Naive thymus-derived CD8-positive, alpha-beta T cell (primary cell): Measurements from ENCODE around the gene RFX5. TPM values are rescaled to one million over a fixed set of nuclear protein-coding genes. Genes with fewer than 3 reads are reported as not detected.
"Not testable (repeated sequence)": the region's sequence is repeated elsewhere in the genome, so short reads cannot be mapped to it uniquely, and the experiment has no call there.

Experiments
- ATAC-seq, 2 donors: fragments of 150-1000 bp; cut with Tn5 transposase in 1 of 2; sonication (Bioruptor Pico), chemical (Tn5 transposase) in 1 of 2; 1 replicate in 1 of 2; 2 replicates in 1 of 2; pipeline ENCODE4 v1.10.0; 2021; ENCODE audit warnings: mild to moderate bottlenecking in 2 of 2, moderate library complexity in 2 of 2
- POLR2A ChIA-PET: fragments of 350-600 bp; sonication (Branson Sonifier 250); formaldehyde crosslinking; loops from one replicate; lab custom pipeline; 2021; ENCODE audit warnings: antibody characterized with exemption; lab: Charles Lee
- DNase-seq, 10 donors: peaks; one replicate each; pipeline versions ENCODE4 v3.0.0 to v3.0.0-alpha.2; 2020 to 2022
- H3K27ac Mint-ChIP-seq, 10 donors: one replicate each; pipeline ENCODE4 v1.8.0; 2020 to 2022; ENCODE audit warnings: mild to moderate bottlenecking in 10 of 10, mixed read lengths in 10 of 10, moderate library complexity in 4 of 10, inconsistent platforms in 1 of 10
- H3K27me3 Mint-ChIP-seq, 5 donors: one replicate each; pipeline ENCODE4 v1.8.0; 2021 to 2022; ENCODE audit warnings: mixed read lengths in 5 of 5
- H3K36me3 Mint-ChIP-seq, 3 donors: one replicate each; pipeline ENCODE4 v1.8.0; 2020 to 2022; ENCODE audit warnings: mixed read lengths in 3 of 3, mild to moderate bottlenecking in 2 of 3, inconsistent platforms in 1 of 3
- H3K4me1 Mint-ChIP-seq, 4 donors: one replicate each; pipeline ENCODE4 v1.8.0; 2021 to 2022; ENCODE audit warnings: mixed read lengths in 4 of 4
- H3K4me3 Mint-ChIP-seq, 10 donors: one replicate each; pipeline ENCODE4 v1.8.0; 2020 to 2022; ENCODE audit warnings: mild to moderate bottlenecking in 10 of 10, mixed read lengths in 10 of 10, moderate library complexity in 6 of 10, inconsistent platforms in 1 of 10
- H3K9me3 Mint-ChIP-seq, 9 donors: one replicate each; pipeline ENCODE4 v1.8.0; 2020 to 2022; ENCODE audit warnings: mixed read lengths in 9 of 9, mild to moderate bottlenecking in 3 of 9, inconsistent platforms in 1 of 9, moderate library complexity in 1 of 9
- polyA plus RNA-seq, 3 donors: library from polyadenylated mRNA; unstranded; fragments of 300-500 nt; fragmentation: Illumina TruSeq; gene quantifications; one replicate each; pipeline ENCODE4 v1.2.3, GENCODE V29; 2021
- total RNA-seq, 8 experiments: library from RNA in 2 of 8; stranded (reverse) in 2 of 8; gene quantifications; one replicate each; pipeline ENCODE4 v1.2.3 and lab custom pipeline; 2021 to 2026

The RFX5 gene
- total and polyA plus RNA-seq, 5 experiments from 2014 or later, result 22.8 to 68.3 (median 38.8) TPM

GRCh38 chr1:151370211-151370911 lies 23.3 kb upstream of the RFX5 start:
- peaks cover 0 to 4% (median 0%) of the 10 kb centered on the region in 4 donors for H3K4me1 Mint-ChIP-seq
- no peak overlapping the region for H3K4me3 Mint-ChIP-seq
- H3K27me3 Mint-ChIP-seq, result peaks cover 0 to 4% (median 0%) of the 10 kb centered on the region in 5 donors
- ATAC-seq, result no peak
- H3K27ac Mint-ChIP-seq, result peak overlapping the region in 1 of 10 donors; percentile 2
- no peaks in the 10 kb centered on the region for H3K9me3 Mint-ChIP-seq
- DNase-seq, result no peak
- POLR2A ChIA-PET, result no interaction called here
- H3K36me3 Mint-ChIP-seq, result no peaks in the 10 kb centered on the region

- peaks cover 0 to 4% (median 0%) of the 10 kb centered on the region in 4 donors for H3K4me1 Mint-ChIP-seq
- H3K9me3 Mint-ChIP-seq, result no peaks in the 10 kb centered on the region
- ATAC-seq (no peak), DNase-seq (no peak)
- H3K4me3 Mint-ChIP-seq, result no peak overlapping the region
- no peaks in the 10 kb centered on the region for H3K36me3 Mint-ChIP-seq
- H3K27me3 Mint-ChIP-seq, result no peaks in the 10 kb centered on the region
- no peak overlapping the region for H3K27ac Mint-ChIP-seq
- POLR2A ChIA-PET, result no interaction called here
Measured at GRCh38 chr1:151369621-151370048, 22.6 kb upstream of the RFX5 start.

- ATAC-seq, result no peak
- Mint-ChIP-seq H3K27ac (no peak overlapping the region), H3K4me1 (peaks cover 0 to 4% (median 0%) of the 10 kb centered on the region in 4 donors), H3K36me3 (no peaks in the 10 kb centered on the region), H3K9me3 (no peaks in the 10 kb centered on the region), H3K27me3 (no peaks in the 10 kb centered on the region), H3K4me3 (no peak overlapping the region)
- no peak for DNase-seq
- POLR2A ChIA-PET, result no interaction called here
Measured at GRCh38 chr1:151369302-151369610, 22.2 kb upstream of the RFX5 start.

- Mint-ChIP-seq H3K9me3 (peaks cover 0 to 2% (median 0%) of the 10 kb centered on the region in 9 donors), H3K27ac (no peak overlapping the region), H3K4me1 (peaks cover 0 to 4% (median 0%) of the 10 kb centered on the region in 4 donors), H3K27me3 (no peaks in the 10 kb centered on the region), H3K36me3 (no peaks in the 10 kb centered on the region), H3K4me3 (no peak overlapping the region)
- POLR2A ChIA-PET, result no interaction called here
- ATAC-seq (no peak), DNase-seq (no peak)
Measured at GRCh38 chr1:151368393-151369301, 21.6 kb upstream of the RFX5 start.

GRCh38 chr1:151367658-151368392 lies 20.8 kb upstream of the RFX5 start:
- peaks cover 0 to under 1% (median 0%) of the 10 kb centered on the region in 3 donors for H3K36me3 Mint-ChIP-seq
- POLR2A ChIA-PET, result no interaction called here
- H3K9me3 Mint-ChIP-seq, result peaks cover 0 to 9% (median 2%) of the 10 kb centered on the region in 9 donors
- ATAC-seq (no peak), DNase-seq (no peak)
- H3K4me1 Mint-ChIP-seq, result peaks cover 0 to 4% (median 0%) of the 10 kb centered on the region in 4 donors
- no peaks in the 10 kb centered on the region for H3K27me3 Mint-ChIP-seq
- no peak overlapping the region for H3K4me3 Mint-ChIP-seq
- H3K27ac Mint-ChIP-seq, result no peak overlapping the region

DNA sequence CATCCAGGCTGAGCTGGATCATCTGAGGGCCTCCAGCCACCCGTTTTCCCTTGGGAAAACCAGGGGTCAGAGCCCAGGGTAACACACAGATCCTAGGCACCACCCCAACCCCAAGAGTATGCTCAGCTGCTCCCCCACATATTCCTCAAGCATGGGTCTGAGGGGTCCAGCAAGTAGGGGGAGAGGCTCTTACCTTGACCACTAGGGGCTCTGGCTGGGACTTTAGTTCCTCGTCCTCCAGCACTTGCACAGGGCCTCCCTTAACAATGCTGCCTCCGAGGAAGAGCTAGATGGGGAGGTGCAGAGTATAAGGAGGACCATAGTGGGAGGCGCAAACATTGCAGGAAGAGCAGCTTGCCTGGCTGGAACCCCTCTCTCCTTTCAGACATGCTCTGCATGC lies 17.9 kb upstream of the RFX5 start:
- no peak overlapping the region for H3K27ac Mint-ChIP-seq
- no peak overlapping the region for H3K4me3 Mint-ChIP-seq
- peaks cover 2 to 7% (median 4%) of the 10 kb centered on the region in 3 donors for H3K36me3 Mint-ChIP-seq
- peaks cover 0 to 21% (median 9%) of the 10 kb centered on the region in 9 donors for H3K9me3 Mint-ChIP-seq
- no peaks in the 10 kb centered on the region for H3K27me3 Mint-ChIP-seq
- no peak for DNase-seq
- POLR2A ChIA-PET, result no interaction called here
- no peak for ATAC-seq
- peaks cover 0 to 4% (median 0%) of the 10 kb centered on the region in 4 donors for H3K4me1 Mint-ChIP-seq

DNA sequence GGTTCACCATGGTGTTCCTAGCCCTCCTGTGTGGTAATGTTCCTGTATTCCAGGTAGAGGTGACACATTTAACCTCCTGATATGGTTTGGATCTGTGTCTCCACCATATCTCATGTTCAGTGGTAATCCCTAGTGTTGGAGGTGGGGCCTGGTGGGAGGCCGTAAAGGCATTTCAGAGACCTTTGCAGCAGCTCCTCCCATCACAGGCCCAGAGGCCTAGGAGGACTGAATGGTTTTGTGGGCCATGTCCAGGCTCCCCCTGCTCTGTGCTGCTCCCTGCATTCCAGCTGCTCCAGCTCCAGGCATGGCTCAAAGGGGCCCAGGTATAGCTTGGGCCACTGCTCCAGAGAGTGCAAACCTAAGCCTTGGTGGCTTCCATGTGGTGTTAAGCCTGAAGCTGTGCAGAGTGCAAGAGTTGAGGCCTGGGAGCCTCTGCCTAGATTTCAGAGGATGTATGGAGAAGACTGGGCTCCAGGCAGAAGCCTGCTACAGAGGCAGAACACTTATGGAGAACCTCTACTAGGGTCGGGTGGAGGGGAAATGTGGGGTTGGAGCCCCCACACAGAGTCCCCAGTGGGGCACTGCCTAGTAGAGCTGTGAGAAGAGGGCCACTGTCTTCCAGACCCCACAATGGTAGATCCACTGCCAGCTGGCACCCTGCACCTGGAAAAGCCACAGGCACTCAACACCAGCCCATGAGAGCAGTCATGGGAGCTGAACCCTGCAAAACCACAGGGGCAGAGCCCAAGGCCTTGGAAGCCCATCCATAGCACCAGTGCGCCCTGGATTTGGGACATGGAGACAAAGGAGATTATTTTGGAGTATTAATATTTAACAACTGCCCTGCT lies 15.5 kb upstream of the RFX5 start:
- no peak for ATAC-seq
- peaks cover 0 to 21% (median 9%) of the 10 kb centered on the region in 9 donors for H3K9me3 Mint-ChIP-seq
- no peaks in the 10 kb centered on the region for H3K27me3 Mint-ChIP-seq
- H3K4me1 Mint-ChIP-seq, result peaks cover 0 to 3% (median 0%) of the 10 kb centered on the region in 4 donors
- no peak overlapping the region for H3K4me3 Mint-ChIP-seq
- peaks cover 2 to 7% (median 4%) of the 10 kb centered on the region in 3 donors for H3K36me3 Mint-ChIP-seq
- POLR2A ChIA-PET, result interaction anchor here (0.6 kb wide), 1 partner anchor 1211 kb away, joined by 8 read pairs; no protein-coding TSS in a partner anchor
- no peak for DNase-seq
- no peak overlapping the region for H3K27ac Mint-ChIP-seq

DNA sequence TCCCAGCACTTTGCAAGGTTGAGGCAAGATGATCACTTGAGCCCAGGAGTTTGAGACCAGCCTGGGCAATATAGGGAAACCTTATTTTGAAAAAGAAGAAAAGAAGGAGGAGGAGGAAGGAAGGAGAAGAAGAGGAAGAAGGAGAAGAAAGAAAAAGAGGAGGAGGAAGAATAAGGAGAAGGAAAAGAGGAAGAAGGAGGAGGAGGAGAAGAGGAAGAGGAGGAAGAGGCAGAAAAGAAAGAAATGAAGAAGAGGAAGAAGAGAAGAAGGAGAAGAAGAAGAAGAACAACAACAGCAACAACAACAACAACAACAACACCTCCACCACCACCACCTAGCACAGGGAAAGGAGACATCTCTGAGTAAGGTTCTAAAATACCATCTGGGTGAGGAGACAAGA lies 14.8 kb upstream of the RFX5 start:
- ATAC-seq (no peak), DNase-seq (no peak)
- POLR2A ChIA-PET, result interaction anchor here (0.6 kb wide), 1 partner anchor 1210 kb away, joined by 8 read pairs; no protein-coding TSS in a partner anchor
- Mint-ChIP-seq H3K27ac (no peak overlapping the region), H3K27me3 (no peaks in the 10 kb centered on the region), H3K36me3 (peaks cover 2 to 7% (median 4%) of the 10 kb centered on the region in 3 donors), H3K4me1 (peaks cover 0 to 3% (median 0%) of the 10 kb centered on the region in 4 donors), H3K9me3 (peaks cover 0 to 21% (median 9%) of the 10 kb centered on the region in 9 donors), H3K4me3 (no peak overlapping the region)

DNA sequence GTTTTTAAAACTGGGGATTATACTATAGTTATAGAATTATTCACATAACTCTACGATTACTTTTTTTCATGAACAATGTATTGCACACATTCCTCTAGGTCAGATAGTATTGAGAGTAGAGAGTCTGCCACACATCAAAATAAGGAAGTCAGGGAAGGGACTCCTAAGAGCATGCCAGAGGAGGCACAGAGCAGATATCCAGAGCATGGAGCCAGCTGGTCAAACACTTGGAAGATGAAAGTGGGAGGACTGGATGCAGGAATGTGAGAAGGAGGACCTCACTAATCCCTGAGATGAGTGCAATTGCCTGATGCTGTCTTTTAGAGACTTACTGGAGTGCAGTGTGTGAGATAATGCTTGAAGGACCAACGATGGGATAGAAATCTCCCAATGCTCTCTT lies 9.6 kb upstream of the RFX5 start:
- Mint-ChIP-seq H3K36me3 (peaks cover 0 to 7% (median 2%) of the 10 kb centered on the region in 3 donors), H3K27ac (no peak overlapping the region), H3K4me3 (no peak overlapping the region), H3K4me1 (no peaks in the 10 kb centered on the region), H3K9me3 (peaks cover 0 to 11% (median under 1%) of the 10 kb centered on the region in 9 donors), H3K27me3 (no peaks in the 10 kb centered on the region)
- ATAC-seq, result no peak
- no peak for DNase-seq
- POLR2A ChIA-PET, result interaction anchor here (0.6 kb wide), 1 partner anchor 80 kb away, joined by 3 read pairs; no protein-coding TSS in a partner anchor

DNA sequence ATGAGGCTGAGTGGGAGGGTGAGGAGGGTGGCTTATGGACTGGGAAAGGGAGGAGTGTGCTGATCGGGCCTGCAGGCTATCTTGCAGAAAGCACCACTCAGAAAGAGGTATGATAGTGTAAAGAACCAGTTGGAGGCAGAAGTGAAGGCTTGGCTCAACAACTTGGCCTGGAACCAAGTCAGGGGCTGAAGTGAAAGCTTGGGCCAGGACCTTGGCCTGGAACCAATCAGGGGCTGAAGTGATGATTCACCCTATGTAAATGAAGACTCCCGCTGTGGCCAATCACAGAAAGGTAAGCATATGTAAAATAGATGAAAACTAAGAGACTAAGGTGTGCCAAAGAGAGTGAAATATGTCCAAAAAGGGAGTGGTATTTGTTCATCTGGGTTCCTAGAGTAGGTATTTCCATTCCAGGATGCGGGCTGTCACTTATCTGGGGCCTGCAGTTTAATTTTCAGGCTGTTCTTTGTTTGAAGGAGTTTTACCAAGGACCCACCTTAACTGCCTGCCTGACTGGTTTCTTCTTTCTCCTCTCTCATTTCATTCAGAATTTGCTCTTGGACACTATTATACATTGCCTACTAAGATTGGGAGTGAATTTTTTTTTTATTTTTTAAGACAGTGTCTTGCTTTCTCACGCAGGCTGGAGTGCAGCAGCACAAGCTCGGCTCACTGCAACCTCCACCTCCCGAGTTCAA lies 5.1 kb upstream of the RFX5 start:
- ATAC-seq (no peak), DNase-seq (no peak)
- H3K4me3 Mint-ChIP-seq, result no peak overlapping the region
- no peak overlapping the region for H3K27ac Mint-ChIP-seq
- H3K4me1 Mint-ChIP-seq, result peaks cover 4 to 13% (median 10%) of the 10 kb centered on the region in 4 donors
- no peaks in the 10 kb centered on the region for H3K27me3 Mint-ChIP-seq
- peaks cover 0 to 4% (median 0%) of the 10 kb centered on the region in 3 donors for H3K36me3 Mint-ChIP-seq
- peaks cover 0 to 4% (median 0%) of the 10 kb centered on the region in 9 donors for H3K9me3 Mint-ChIP-seq
- POLR2A ChIA-PET, result interaction anchor here (0.7 to 1.0 kb wide), 2 partner anchors 47 to 269 kb away, joined by 3 read pairs; partner anchors contain the start of gene PSMB4

DNA sequence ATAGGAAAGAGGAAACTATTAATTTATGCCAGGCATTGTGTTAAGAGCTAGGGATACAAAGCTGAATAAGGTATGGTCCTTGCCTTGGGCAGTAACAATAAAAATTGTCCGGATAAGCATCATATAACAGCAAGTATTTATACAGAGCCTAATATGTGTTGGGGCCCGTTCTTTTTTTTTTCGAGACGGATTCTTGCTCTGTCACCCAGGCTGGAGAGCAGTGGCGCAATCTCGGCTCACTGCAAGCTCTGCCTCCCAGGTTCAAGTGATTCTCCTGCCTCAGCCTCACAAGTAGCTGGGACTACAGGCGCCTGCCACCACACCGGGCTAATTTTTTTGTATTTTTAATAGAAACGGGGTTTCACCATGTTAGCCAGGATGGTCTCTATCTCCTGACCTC lies 3.3 kb upstream of the RFX5 start:
- H3K4me1 Mint-ChIP-seq, result peaks cover 15 to 30% (median 27%) of the 10 kb centered on the region in 4 donors
- DNase-seq, ATAC-seq, H3K27me3 Mint-ChIP-seq, H3K9me3 Mint-ChIP-seq, POLR2A ChIA-PET, H3K4me3 Mint-ChIP-seq: not testable (repeated sequence)
- peaks cover 0 to 12% (median 4%) of the 10 kb centered on the region in 3 donors for H3K36me3 Mint-ChIP-seq
- peak overlapping the region in 1 of 10 donors; percentile 44 for H3K27ac Mint-ChIP-seq
